ENCODE results near the gene YWHAE. TPM values are rescaled to one million over a fixed set of nuclear protein-coding genes. Genes with fewer than 3 reads are reported as not detected.

The YWHAE gene
- total and polyA plus RNA-seq, 2 experiments from 2014 or later: 287 to 599 TPM

DNA sequence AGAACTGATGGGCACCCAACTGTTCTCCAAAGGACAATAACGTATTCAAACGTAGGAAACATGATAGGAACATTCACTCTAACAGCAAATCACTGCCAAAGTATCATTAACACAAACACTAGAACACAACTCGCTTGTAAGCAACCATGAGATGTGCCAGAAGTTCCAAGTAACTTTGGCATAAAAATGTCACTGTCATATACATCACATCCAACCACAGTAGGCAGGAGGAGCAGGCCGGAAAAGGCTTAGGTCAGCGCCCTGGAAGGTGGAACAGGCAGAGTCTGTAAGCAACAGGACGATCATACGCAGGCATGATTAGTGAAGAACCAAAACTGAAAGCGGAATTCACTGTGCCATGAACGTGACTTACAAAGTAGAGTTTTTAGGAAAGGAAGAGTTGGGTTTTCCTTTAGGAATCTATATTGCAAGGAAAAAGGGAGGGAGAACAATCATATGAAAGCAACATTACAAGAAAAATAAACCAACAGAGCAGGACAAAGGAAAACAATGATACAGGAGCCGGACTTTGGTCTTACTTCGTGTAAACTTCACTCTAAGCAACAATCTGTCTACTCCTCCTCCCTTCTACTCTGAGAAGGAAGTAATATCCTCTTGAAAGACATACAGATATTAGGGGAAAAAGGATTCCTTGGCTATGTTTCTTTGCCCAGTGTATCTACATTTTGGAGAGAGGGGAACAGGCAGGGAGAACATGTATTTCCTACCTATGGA, 52.3 kb downstream of the YWHAE start:
- H3K9me3 ChIP-seq (ENCODE audit: low read depth): no peaks in the 10 kb centered on the region
- WGBS, 2 experiments (ENCODE audit: low coverage in 1 of 2, low lambda C conversion rate in 2 of 2, missing lambda C conversion rate in 2 of 2): 14 to 18% methylated on average over 11 of the region's 11 CpGs
- H3K36me3 ChIP-seq (ENCODE audit: low read depth): peaks cover 58% of the 10 kb centered on the region
- H3K4me2 ChIP-seq (ENCODE audit: unreplicated experiment): peak overlapping the region; percentile 81
- H3K9me2 ChIP-seq (ENCODE audit: insufficient read depth): no peaks in the 10 kb centered on the region
- DNase-seq: peak; percentile 87
- H3K9ac ChIP-seq: peak overlapping the region; percentile 75
- H2AFZ ChIP-seq: no peak overlapping the region
- peaks cover 10% of the 10 kb centered on the region; the same call in 1 of the 2 replicates for H4K20me1 ChIP-seq (ENCODE audit: insufficient read depth)
- TF ChIP-seq EZH2phosphoT487 (IDR thresholded peaks at IDR 0.05; ENCODE audit: insufficient read depth, low read depth) (no peak), EZH2 (IDR thresholded peaks at IDR 0.05; ENCODE audit: insufficient read depth, poor library complexity, severe bottlenecking) (no peak)
- in situ Hi-C loops (cut with MboI): no loop called here
- H3F3A ChIP-seq (ENCODE audit: insufficient read depth): peaks cover 43% of the 10 kb centered on the region
- H3K79me2 ChIP-seq (ENCODE audit: insufficient read depth): peaks cover 100% of the 10 kb centered on the region
- H3K4me1 ChIP-seq (ENCODE audit: insufficient read depth): peaks cover 10% of the 10 kb centered on the region
- peak overlapping the region; percentile 80 for H3K27ac ChIP-seq
- H3K27me3 ChIP-seq (replicated peaks; ENCODE audit: insufficient read depth): no peaks in the 10 kb centered on the region
- peak overlapping the region; percentile 66 for H3K4me3 ChIP-seq

- H3K36me3 ChIP-seq (ENCODE audit: low read depth): peaks cover 37% of the 10 kb centered on the region
- peaks cover 90% of the 10 kb centered on the region for H3K79me2 ChIP-seq (ENCODE audit: insufficient read depth)
- peaks cover 10% of the 10 kb centered on the region for H3K4me1 ChIP-seq (ENCODE audit: insufficient read depth)
- DNase-seq: no peak
- no peak overlapping the region for H3K4me2 ChIP-seq (ENCODE audit: unreplicated experiment)
- 0 out of 2 replicates have a peak, but pooled peaks cover 10% of the 10 kb centered on the region for H4K20me1 ChIP-seq (ENCODE audit: insufficient read depth)
- no peaks in the 10 kb centered on the region for H3K9me2 ChIP-seq (ENCODE audit: insufficient read depth)
- H3K27ac ChIP-seq: no peak overlapping the region
- H3K4me3 ChIP-seq: no peak overlapping the region
- no peak overlapping the region for H3K9ac ChIP-seq
- 99 to 100% methylated on average over 6 to 7 of the region's 7 CpGs for WGBS, 2 experiments (ENCODE audit: low coverage in 1 of 2, low lambda C conversion rate in 2 of 2, missing lambda C conversion rate in 2 of 2)
- peaks cover 52% of the 10 kb centered on the region for H3F3A ChIP-seq (ENCODE audit: insufficient read depth)
- H3K27me3 ChIP-seq (replicated peaks; ENCODE audit: insufficient read depth): no peaks in the 10 kb centered on the region
- in situ Hi-C loops (cut with MboI): no loop called here
- H3K9me3 ChIP-seq (ENCODE audit: low read depth): no peaks in the 10 kb centered on the region
- no peak overlapping the region for H2AFZ ChIP-seq
- TF ChIP-seq EZH2 (IDR thresholded peaks at IDR 0.05; ENCODE audit: insufficient read depth, poor library complexity, severe bottlenecking) (no peak), EZH2phosphoT487 (IDR thresholded peaks at IDR 0.05; ENCODE audit: insufficient read depth, low read depth) (no peak)
Measured at GRCh38 chr17:1344521-1344920, 55.5 kb downstream of the YWHAE start.

- H3K27ac ChIP-seq: no peak overlapping the region
- in situ Hi-C loops (cut with MboI): no loop called here
- WGBS, 2 experiments (ENCODE audit: low coverage in 1 of 2, low lambda C conversion rate in 2 of 2, missing lambda C conversion rate in 2 of 2): 95 to 96% methylated on average over 5 of the region's 5 CpGs
- peaks cover 80% of the 10 kb centered on the region for H3K79me2 ChIP-seq (ENCODE audit: insufficient read depth)
- DNase-seq: no peak
- 0 out of 2 replicates have a peak, but pooled peaks cover 10% of the 10 kb centered on the region for H4K20me1 ChIP-seq (ENCODE audit: insufficient read depth)
- H3K4me1 ChIP-seq (ENCODE audit: insufficient read depth): peaks cover 10% of the 10 kb centered on the region
- H3K4me3 ChIP-seq: no peak overlapping the region
- H3K9ac ChIP-seq: no peak overlapping the region
- no peak overlapping the region for H2AFZ ChIP-seq
- H3K9me3 ChIP-seq (ENCODE audit: low read depth): no peaks in the 10 kb centered on the region
- TF ChIP-seq EZH2 (IDR thresholded peaks at IDR 0.05; ENCODE audit: insufficient read depth, poor library complexity, severe bottlenecking): no peak
- TF ChIP-seq EZH2phosphoT487 (IDR thresholded peaks at IDR 0.05; ENCODE audit: insufficient read depth, low read depth): no peak
- no peak overlapping the region for H3K4me2 ChIP-seq (ENCODE audit: unreplicated experiment)
- peaks cover 37% of the 10 kb centered on the region for H3K36me3 ChIP-seq (ENCODE audit: low read depth)
- H3K27me3 ChIP-seq (replicated peaks; ENCODE audit: insufficient read depth): no peaks in the 10 kb centered on the region
- no peaks in the 10 kb centered on the region for H3K9me2 ChIP-seq (ENCODE audit: insufficient read depth)
- H3F3A ChIP-seq (ENCODE audit: insufficient read depth): peaks cover 52% of the 10 kb centered on the region
Measured at GRCh38 chr17:1343554-1343953, 56.5 kb downstream of the YWHAE start.

- H3K79me2 ChIP-seq (ENCODE audit: insufficient read depth): peaks cover 48% of the 10 kb centered on the region
- no peak for TF ChIP-seq EZH2phosphoT487 (IDR thresholded peaks at IDR 0.05; ENCODE audit: insufficient read depth, low read depth)
- TF ChIP-seq EZH2 (IDR thresholded peaks at IDR 0.05; ENCODE audit: insufficient read depth, poor library complexity, severe bottlenecking): no peak
- no peak overlapping the region for H3K27ac ChIP-seq
- no peaks in the 10 kb centered on the region for H3K9me3 ChIP-seq (ENCODE audit: low read depth)
- H3K36me3 ChIP-seq (ENCODE audit: low read depth): peaks cover 22% of the 10 kb centered on the region
- no peaks in the 10 kb centered on the region for H3K9me2 ChIP-seq (ENCODE audit: insufficient read depth)
- in situ Hi-C loops (cut with MboI): no loop called here
- H3K9ac ChIP-seq: no peak overlapping the region
- H3K4me1 ChIP-seq (ENCODE audit: insufficient read depth): no peaks in the 10 kb centered on the region
- no peak overlapping the region for H3K4me3 ChIP-seq
- H2AFZ ChIP-seq: no peak overlapping the region
- peaks cover 32% of the 10 kb centered on the region for H3F3A ChIP-seq (ENCODE audit: insufficient read depth)
- H3K4me2 ChIP-seq (ENCODE audit: unreplicated experiment): no peak overlapping the region
- no peaks in the 10 kb centered on the region for H4K20me1 ChIP-seq (ENCODE audit: insufficient read depth)
- H3K27me3 ChIP-seq (replicated peaks; ENCODE audit: insufficient read depth): no peaks in the 10 kb centered on the region
- no peak for DNase-seq
- 92 to 96% methylated on average over 11 of the region's 11 CpGs for WGBS, 2 experiments (ENCODE audit: low coverage in 1 of 2, low lambda C conversion rate in 2 of 2, missing lambda C conversion rate in 2 of 2)
Measured at GRCh38 chr17:1340371-1340770, 59.7 kb downstream of the YWHAE start.

All from GM23248 (cell line).